ENCODE results near the gene SORCS3. TPM values are rescaled to one million over a fixed set of nuclear protein-coding genes. Genes with fewer than 3 reads are reported as not detected.
"Not testable (repeated sequence)": the region's sequence is repeated elsewhere in the genome, so short reads cannot be mapped to it uniquely, and the experiment has no call there.

Gene SORCS3
- total and polyA plus RNA-seq, 4 donors = 0.14 TPM; not detected in 3

- H3K4me3 ChIP-seq = no peak overlapping the region
- no peak for ATAC-seq (ENCODE audit: insufficient read depth, low FRiP score)
- H3K36me3 ChIP-seq (ENCODE audit: control insufficient read depth in 4 of 4, insufficient read depth in 4 of 4, low read length in 4 of 4) = no peaks in the 10 kb centered on the region
- 72 to 82% methylated on average over 3 of the region's 3 CpGs for WGBS, 2 donors
- peaks cover 0 to 6% (median 0%) of the 10 kb centered on the region in 4 donors for H3K9me3 ChIP-seq (ENCODE audit: control insufficient read depth in 4 of 4, insufficient read depth in 3 of 4, low read length in 3 of 4)
- H3K4me1 ChIP-seq (ENCODE audit: control insufficient read depth in 5 of 5, insufficient read depth in 5 of 5, low read length in 5 of 5) = no peaks in the 10 kb centered on the region
- DNase-seq = no peak
- no peak for TF ChIP-seq CTCF (IDR thresholded peaks at IDR 0.05; ENCODE audit: control extremely low read depth, extremely low read depth)
- H3K27me3 ChIP-seq (ENCODE audit: control insufficient read depth in 3 of 3, insufficient read depth in 3 of 3, low read length in 2 of 3) = peaks cover 0 to 4% (median 0%) of the 10 kb centered on the region in 3 donors
- H3K27ac ChIP-seq (ENCODE audit: low read depth in 1 of 2, low read length in 1 of 2) = no peak overlapping the region
- H3K9ac ChIP-seq (ENCODE audit: insufficient read depth in 1 of 2, low read length in 2 of 2) = no peak overlapping the region
Observed at GRCh38 chr10:104689547-104689946, 48.5 kb downstream of the SORCS3 start.

GRCh38 chr10:104690101-104690500 lies 49.0 kb downstream of the SORCS3 start:
- H3K4me3 ChIP-seq = no peak overlapping the region
- ATAC-seq (ENCODE audit: insufficient read depth, low FRiP score) (no peak), DNase-seq (no peak)
- H3K27me3 ChIP-seq (ENCODE audit: control insufficient read depth in 3 of 3, insufficient read depth in 3 of 3, low read length in 2 of 3) = peaks cover 0 to 4% (median 0%) of the 10 kb centered on the region in 3 donors
- 85 to 90% methylated on average over 3 of the region's 3 CpGs for WGBS, 2 donors
- H3K9me3 ChIP-seq (ENCODE audit: control insufficient read depth in 4 of 4, insufficient read depth in 3 of 4, low read length in 3 of 4) = peaks cover 0 to 6% (median 0%) of the 10 kb centered on the region in 4 donors
- H3K4me1 ChIP-seq (ENCODE audit: control insufficient read depth in 5 of 5, insufficient read depth in 5 of 5, low read length in 5 of 5) = no peaks in the 10 kb centered on the region
- no peaks in the 10 kb centered on the region for H3K36me3 ChIP-seq (ENCODE audit: control insufficient read depth in 4 of 4, insufficient read depth in 4 of 4, low read length in 4 of 4)
- no peak overlapping the region for H3K27ac ChIP-seq (ENCODE audit: low read depth in 1 of 2, low read length in 1 of 2)
- H3K9ac ChIP-seq (ENCODE audit: insufficient read depth in 1 of 2, low read length in 2 of 2) = no peak overlapping the region
- no peak for TF ChIP-seq CTCF (IDR thresholded peaks at IDR 0.05; ENCODE audit: control extremely low read depth, extremely low read depth)

- Histone ChIP-seq H3K27me3 (ENCODE audit: control insufficient read depth in 3 of 3, insufficient read depth in 3 of 3, low read length in 2 of 3) (peaks cover 0 to 4% (median 0%) of the 10 kb centered on the region in 3 donors), H3K9ac (ENCODE audit: insufficient read depth in 1 of 2, low read length in 2 of 2) (no peak overlapping the region), H3K4me1 (ENCODE audit: control insufficient read depth in 5 of 5, insufficient read depth in 5 of 5, low read length in 5 of 5) (no peaks in the 10 kb centered on the region), H3K9me3 (ENCODE audit: control insufficient read depth in 4 of 4, insufficient read depth in 3 of 4, low read length in 3 of 4) (peaks cover 0 to 6% (median 0%) of the 10 kb centered on the region in 4 donors), H3K4me3 (no peak overlapping the region), H3K27ac (ENCODE audit: low read depth in 1 of 2, low read length in 1 of 2) (no peak overlapping the region), H3K36me3 (ENCODE audit: control insufficient read depth in 4 of 4, insufficient read depth in 4 of 4, low read length in 4 of 4) (no peaks in the 10 kb centered on the region)
- no peak for ATAC-seq (ENCODE audit: insufficient read depth, low FRiP score)
- TF ChIP-seq CTCF (IDR thresholded peaks at IDR 0.05; ENCODE audit: control extremely low read depth, extremely low read depth) = no peak
- 27 to 45% methylated on average over 1 of the region's 1 CpG for WGBS, 2 donors
- DNase-seq = no peak
Observed at GRCh38 chr10:104690959-104691358, 49.9 kb downstream of the SORCS3 start.

GRCh38 chr10:104694074-104694473 lies 53.0 kb downstream of the SORCS3 start:
- H3K9me3 ChIP-seq (ENCODE audit: control insufficient read depth in 4 of 4, insufficient read depth in 3 of 4, low read length in 3 of 4) = peaks cover 0 to 1% (median 0%) of the 10 kb centered on the region in 4 donors
- H3K4me1 ChIP-seq (ENCODE audit: control insufficient read depth in 5 of 5, insufficient read depth in 5 of 5, low read length in 5 of 5) = no peaks in the 10 kb centered on the region
- WGBS, 2 donors = 26 to 31% methylated on average over 1 of the region's 1 CpG
- ATAC-seq (ENCODE audit: insufficient read depth, low FRiP score) (no peak), DNase-seq (no peak)
- H3K9ac ChIP-seq (ENCODE audit: insufficient read depth in 1 of 2, low read length in 2 of 2) = no peak overlapping the region
- TF ChIP-seq CTCF (IDR thresholded peaks at IDR 0.05; ENCODE audit: control extremely low read depth, extremely low read depth) = no peak
- no peaks in the 10 kb centered on the region for H3K36me3 ChIP-seq (ENCODE audit: control insufficient read depth in 4 of 4, insufficient read depth in 4 of 4, low read length in 4 of 4)
- H3K27me3 ChIP-seq (ENCODE audit: control insufficient read depth in 3 of 3, insufficient read depth in 3 of 3, low read length in 2 of 3) = peaks cover 0 to 4% (median 0%) of the 10 kb centered on the region in 3 donors
- no peak overlapping the region for H3K27ac ChIP-seq (ENCODE audit: low read depth in 1 of 2, low read length in 1 of 2)
- no peak overlapping the region for H3K4me3 ChIP-seq

- not testable (repeated sequence) for ATAC-seq (ENCODE audit: insufficient read depth, low FRiP score)
- WGBS, 2 donors = 90 to 91% methylated on average over 4 of the region's 4 CpGs
Observed at GRCh38 chr10:104703262-104703661, 62.2 kb downstream of the SORCS3 start.

More at GRCh38 chr10:104703262-104703661, 62.2 kb downstream of the SORCS3 start:
- not testable (repeated sequence) for H3K36me3 ChIP-seq (ENCODE audit: control insufficient read depth in 4 of 4, insufficient read depth in 4 of 4, low read length in 4 of 4); H3K9me3 ChIP-seq (ENCODE audit: control insufficient read depth in 4 of 4, insufficient read depth in 3 of 4, low read length in 3 of 4); H3K4me3 ChIP-seq; DNase-seq; H3K9ac ChIP-seq (ENCODE audit: insufficient read depth in 1 of 2, low read length in 2 of 2); H3K4me1 ChIP-seq (ENCODE audit: control insufficient read depth in 5 of 5, insufficient read depth in 5 of 5, low read length in 5 of 5); H3K27ac ChIP-seq (ENCODE audit: low read depth in 1 of 2, low read length in 1 of 2); H3K27me3 ChIP-seq (ENCODE audit: control insufficient read depth in 3 of 3, insufficient read depth in 3 of 3, low read length in 2 of 3)

Data from lung (tissue), 12 donors.